ENCODE results near the gene KLHL5.

Gene KLHL5

GRCh38 chr4:39044956-39045826 lies 16.8 kb upstream of the KLHL5 start:
- no peak for DNase-seq

- DNase-seq: no peak
These were observed 16.2 kb upstream of the KLHL5 start for GRCh38 chr4:39045827-39046221.

GRCh38 chr4:39046249-39046648 lies 15.8 kb upstream of the KLHL5 start:
- no peak for DNase-seq

DNA sequence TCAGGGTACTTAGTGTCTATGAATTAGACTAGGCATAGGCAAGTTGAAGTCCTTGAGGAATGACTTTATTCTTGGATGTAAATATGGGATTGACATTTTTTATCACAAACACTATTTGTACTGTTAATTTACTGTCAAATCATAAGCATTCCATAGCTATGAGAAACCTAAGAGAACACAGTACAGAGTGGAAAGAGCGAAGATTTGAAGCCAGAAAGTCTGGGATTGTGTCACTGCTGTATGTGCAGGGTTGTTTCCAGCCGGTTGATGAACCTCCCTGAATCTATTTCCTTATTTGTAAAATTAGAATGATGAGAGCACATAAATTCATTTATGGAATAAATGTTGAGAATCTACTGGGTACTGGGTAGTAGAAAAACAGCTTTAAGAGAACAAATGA lies 14.4 kb upstream of the KLHL5 start:
- no peak for DNase-seq

- DNase-seq: no peak
These were observed 13.7 kb upstream of the KLHL5 start for GRCh38 chr4:39048311-39048710.

GRCh38 chr4:39050590-39050989 lies 11.4 kb upstream of the KLHL5 start:
- DNase-seq: no peak

DNA sequence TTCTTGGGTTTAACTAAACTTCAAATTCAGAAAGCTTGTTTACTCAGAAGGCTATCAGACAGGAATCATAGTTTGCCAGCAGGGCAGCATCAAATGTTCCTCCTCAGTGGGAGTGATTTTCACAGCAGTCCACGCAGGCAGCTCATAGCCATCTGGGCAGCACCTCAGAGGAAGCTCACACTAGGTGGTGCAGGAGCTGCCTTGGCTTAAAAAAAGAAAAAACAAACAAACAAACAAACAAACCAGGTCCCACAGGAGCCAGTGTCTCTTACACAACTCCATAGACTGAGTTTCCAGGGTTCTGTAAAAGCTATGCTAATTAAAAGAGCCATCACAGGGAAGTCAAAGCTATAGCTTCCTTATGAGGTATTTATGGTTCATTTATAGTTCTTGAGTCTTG lies 10.5 kb upstream of the KLHL5 start:
- DNase-seq: no peak

DNA sequence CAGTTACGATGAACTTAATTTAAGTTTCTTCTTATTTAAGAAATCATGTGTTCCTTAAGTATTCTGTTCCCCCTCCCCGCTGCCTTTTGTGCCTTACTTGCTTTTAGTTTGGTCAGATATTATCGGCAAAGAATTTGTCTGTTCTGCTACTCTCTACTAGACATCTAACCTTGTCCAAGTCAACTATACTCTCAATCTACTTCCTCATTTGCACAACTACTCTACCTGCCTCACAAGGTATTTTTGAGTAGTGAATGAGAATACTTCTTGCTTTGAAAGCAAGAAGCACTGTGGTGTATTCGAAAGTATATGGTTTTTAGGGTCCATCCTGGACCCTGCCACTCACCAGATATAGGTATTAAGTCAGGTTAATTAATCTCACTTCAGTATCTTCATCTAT lies 8.0 kb upstream of the KLHL5 start:
- DNase-seq: no peak

GRCh38 chr4:39054497-39054896 lies 7.5 kb upstream of the KLHL5 start:
- DNase-seq: no peak

GRCh38 chr4:39056023-39056422 lies 6.0 kb upstream of the KLHL5 start:
- no peak for DNase-seq

GRCh38 chr4:39061457-39061856 lies 575 bp upstream of the KLHL5 start:
- DNase-seq: no peak

DNA sequence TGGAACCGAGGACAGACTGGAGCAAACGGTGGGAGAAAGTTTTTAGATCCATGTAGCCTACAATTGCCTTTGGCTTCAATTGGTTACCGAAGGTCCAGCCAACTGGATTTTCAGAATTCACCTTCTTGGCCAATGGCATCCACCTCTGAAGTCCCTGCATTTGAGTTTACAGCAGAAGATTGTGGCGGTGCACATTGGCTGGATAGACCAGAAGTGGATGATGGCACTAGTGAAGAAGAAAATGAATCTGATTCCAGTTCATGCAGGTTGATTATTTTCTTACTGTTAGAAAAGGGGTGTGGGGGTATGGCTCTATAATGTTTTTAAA lies 702 bp downstream of the KLHL5 start:
- no peak for DNase-seq

DNA sequence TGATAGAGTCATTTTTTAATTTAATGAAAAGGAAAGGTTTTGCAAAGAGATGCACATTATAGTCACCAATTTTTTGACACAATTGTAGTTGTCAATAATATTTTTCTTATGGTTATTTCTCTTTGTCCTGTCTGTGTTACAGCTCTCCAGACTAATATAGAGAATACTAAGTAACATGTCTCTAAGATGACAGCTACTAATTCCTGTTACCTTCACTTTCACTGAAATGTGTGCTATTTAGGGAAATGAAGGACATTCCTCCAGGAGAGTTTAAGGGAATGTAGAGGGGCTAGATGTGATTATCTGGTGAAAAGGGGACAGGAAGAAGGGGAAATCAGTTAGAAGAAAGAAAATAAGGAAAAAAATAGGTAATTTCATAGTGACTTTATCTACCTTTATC lies 1.4 kb downstream of the KLHL5 start:
- no peak for DNase-seq

DNA sequence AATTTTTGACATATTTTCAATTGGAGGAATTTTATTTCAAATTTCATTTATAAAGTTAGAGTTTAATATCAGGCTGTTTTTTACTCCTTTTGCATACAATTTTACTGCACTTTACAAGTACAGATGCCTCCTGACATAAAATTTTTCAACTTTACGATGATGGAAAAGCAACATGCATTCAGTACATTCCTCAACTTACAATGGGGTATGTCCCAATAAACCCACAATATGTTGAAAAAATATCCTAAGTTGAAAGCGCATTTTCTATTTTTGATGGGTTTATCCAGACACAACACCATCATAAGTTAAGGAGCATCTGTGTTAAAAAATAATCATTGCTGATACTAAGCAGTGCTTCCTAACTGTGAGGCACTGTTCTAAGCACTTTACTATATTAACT lies 4.3 kb downstream of the KLHL5 start:
- DNase-seq: no peak

- DNase-seq: no peak
These were observed 5.0 kb downstream of the KLHL5 start for GRCh38 chr4:39067031-39067430.

DNA sequence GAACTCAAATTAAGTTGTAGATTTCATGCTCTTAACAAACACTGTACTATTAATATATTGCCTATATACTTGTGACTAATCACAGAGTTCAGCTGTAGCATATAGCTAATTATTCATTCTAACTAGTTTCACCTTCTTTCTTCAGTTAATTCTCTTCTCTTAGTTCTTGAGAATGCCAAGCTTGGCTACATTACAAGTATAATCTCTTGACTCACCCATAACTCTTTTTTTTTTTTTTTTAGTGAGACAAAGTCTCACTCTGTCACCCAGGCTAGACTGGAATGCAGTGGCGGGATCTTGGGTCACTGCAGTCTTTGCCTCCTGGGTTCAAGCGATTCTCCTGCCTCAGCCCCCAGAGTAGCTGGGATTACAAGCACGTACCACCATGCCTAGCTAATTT lies 5.4 kb downstream of the KLHL5 start:
- DNase-seq: no peak

DNA sequence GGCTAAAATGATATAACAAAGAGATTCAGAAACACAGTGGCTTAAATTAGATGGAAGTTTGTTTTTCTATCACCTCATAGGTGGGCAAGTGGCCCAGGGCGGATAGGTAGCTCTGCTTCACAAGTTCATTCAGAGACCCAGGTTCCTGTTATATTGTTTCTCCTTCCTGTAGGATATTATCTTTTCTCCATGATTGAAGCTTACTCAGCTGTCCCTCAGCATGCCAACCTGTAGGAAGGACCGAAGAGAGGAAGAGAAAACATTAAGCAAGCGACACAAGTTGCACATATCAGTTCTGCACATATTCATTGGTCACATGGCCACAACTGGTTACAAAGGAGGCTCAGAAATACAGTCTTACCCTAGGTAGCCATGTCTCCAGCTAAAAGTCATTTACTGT lies 6.9 kb downstream of the KLHL5 start:
- no peak for DNase-seq

GRCh38 chr4:39078829-39079228 lies 16.8 kb downstream of the KLHL5 start:
- no peak for DNase-seq

DNA sequence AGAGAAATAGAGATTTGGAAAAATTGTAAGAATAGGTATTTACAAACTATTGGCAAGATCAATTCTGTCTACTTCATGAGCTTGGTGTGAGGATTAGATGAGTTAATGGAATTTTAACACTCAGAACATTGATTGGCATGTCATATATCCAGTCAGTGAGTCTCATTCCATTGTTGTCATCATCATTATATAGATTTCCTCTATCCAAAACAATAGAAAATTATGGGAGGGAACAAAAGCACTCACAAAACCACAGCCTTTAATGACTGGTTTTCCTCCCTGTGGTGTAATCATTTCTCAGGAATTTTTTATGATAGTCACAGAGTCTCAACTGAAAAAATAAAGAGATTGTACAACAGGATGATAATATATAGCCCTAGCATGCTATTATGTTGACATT lies 21.1 kb downstream of the KLHL5 start:
- DNase-seq: peak; percentile 41

DNA sequence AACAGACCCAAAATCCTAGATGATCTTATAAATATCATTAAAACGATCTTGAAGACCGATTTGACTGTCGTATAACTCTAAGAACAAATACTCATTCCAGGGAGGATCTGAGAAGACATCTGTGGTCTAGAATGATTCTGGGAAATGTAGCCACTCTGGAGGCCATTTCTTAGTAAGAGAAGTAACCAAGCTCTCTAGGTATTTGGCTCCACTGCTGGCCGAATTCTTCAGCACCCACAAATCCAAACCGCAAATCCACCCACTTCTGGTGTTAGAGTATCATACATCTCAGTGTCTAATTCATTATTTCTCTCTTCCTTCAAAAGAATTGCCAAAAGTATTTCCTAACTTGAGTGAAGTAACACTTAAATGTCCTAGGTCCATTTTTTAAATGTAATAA lies 23.9 kb downstream of the KLHL5 start:
- no peak for DNase-seq

DNA sequence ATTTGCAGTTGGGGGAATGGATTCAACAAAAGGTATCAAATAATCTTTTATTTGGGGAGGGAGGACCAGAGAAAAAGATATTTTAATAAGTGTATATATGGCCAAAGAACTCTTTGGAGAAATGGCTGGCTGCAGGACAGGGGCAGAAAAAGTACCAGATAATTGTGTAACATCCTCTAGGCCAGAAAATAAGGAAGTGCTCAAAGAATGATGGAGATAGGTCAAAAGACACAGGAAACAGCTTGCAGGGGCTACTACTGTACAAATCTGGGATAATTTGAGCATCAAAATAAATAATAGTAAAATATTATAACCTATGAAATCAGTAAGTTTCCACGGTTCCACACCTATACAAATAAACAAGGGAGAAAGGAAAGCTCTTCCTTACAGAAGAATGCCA lies 34.8 kb downstream of the KLHL5 start:
- no peak for DNase-seq

DNA sequence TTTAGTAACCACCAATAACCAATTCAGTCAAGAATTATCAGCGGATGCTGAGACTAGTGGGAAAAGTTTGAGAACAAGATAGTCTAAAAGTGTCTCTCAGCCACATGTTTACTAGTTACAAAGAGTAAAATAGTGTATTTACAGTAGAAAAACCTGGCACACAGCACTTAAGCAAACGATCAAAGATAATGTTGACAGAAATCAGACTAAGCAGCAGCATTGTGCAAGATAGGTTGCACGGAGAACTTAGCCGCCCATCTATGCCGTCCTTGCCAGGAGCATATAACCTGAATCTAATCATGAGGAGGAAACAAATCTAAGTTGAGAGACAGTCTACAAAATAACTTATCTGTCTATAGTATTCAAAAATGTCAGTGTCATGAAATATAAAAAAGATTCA lies 35.3 kb downstream of the KLHL5 start:
- no peak for DNase-seq

- DNase-seq: no peak
These were observed 40.3 kb downstream of the KLHL5 start for GRCh38 chr4:39102297-39102696.

DNA sequence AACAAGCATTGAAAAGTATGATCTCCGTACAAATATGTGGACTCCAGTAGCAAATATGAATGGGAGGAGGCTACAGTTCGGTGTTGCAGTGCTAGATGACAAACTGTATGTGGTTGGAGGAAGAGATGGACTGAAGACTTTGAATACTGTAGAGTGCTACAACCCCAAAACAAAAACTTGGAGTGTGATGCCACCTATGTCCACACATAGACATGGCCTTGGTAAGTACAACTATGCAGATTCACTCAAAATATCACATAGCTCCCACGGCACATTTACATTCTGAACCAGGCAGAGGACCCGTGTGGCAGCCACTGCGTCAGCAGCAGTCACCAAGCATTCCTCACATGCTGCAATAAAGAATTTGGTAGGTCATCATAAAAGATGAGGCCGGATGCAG lies 41.3 kb downstream of the KLHL5 start:
- no peak for DNase-seq

DNA sequence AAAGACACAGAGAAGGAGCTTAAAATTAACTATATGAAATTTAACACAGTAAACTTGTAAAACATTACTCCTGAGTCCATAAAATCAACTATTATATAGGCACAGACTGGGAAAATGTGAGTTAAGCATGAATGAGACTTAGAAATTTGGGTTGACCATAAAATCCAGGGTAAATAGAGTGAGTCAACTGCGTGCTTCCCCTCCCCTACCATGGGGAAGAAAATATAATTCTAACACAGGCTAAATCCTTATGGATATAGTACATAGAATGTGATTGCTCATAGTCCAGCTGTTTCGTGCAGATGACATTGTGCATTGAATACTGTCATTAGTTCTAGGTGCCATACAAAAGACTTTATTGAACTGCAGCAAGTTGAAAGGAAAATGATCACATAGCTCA lies 42.2 kb downstream of the KLHL5 start:
- DNase-seq: no peak

DNA sequence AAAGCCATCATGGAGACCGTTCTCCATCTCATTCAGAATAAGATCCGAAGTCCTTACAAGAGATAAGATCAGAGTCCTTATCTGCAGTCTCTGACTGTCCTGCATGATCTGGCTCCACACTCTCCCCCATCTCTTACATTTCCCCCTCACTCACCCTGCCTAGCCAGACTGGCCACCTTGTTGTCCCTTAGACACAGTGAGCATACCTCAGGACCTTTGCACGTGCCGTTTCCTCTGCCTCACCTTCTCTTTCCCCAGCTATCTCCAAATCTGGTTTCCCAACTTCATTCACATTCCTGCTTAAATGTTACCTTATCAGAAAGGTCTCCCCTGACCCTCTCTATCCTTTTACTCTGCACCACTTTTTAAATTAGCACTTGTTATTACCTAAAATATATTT lies 44.0 kb downstream of the KLHL5 start:
- no peak for DNase-seq
